ENCODE data around the gene DGKB. TPM values are rescaled to one million over a fixed set of nuclear protein-coding genes. Genes with fewer than 3 reads are reported as not detected.

The DGKB gene
- total RNA-seq, 1 donor from 2014 or later: not detected

DNA sequence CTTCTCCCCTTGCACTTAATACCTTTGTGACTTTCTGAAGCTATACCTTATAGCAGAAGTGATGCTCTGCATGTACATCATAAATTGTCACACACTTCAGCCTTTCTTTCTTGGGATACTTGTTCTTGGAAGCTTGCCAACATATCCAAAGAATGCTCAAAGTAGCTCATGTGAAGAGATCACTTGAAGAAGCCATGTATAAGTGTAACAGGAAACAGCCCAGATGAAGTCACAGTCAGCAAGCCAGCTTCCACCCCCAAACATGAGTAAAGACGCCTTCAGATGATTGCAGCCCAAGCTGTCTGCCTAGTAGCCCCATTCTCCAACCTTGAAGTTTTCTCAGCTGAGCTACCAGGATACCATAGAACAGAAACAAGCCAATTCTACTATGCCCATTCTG is 50.9 kb downstream of the DGKB start:
- Histone ChIP-seq H3K27me3 (no peaks in the 10 kb centered on the region), H3K36me3 (no peaks in the 10 kb centered on the region), H3K27ac (no peak overlapping the region), H3K4me1 (no peaks in the 10 kb centered on the region), H3K9me3 (no peaks in the 10 kb centered on the region), H3K4me3 (no peak overlapping the region)
- TF ChIP-seq, protein P1, sequence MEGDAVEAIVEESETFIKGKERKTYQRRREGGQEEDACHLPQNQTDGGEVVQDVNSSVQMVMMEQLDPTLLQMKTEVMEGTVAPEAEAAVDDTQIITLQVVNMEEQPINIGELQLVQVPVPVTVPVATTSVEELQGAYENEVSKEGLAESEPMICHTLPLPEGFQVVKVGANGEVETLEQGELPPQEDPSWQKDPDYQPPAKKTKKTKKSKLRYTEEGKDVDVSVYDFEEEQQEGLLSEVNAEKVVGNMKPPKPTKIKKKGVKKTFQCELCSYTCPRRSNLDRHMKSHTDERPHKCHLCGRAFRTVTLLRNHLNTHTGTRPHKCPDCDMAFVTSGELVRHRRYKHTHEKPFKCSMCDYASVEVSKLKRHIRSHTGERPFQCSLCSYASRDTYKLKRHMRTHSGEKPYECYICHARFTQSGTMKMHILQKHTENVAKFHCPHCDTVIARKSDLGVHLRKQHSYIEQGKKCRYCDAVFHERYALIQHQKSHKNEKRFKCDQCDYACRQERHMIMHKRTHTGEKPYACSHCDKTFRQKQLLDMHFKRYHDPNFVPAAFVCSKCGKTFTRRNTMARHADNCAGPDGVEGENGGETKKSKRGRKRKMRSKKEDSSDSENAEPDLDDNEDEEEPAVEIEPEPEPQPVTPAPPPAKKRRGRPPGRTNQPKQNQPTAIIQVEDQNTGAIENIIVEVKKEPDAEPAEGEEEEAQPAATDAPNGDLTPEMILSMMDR (IDR thresholded peaks at IDR 0.05): no peak
- intact Hi-C loops (cut with DNase I): no loop called here
- DNase-seq (ENCODE audit: low spot score in 2 of 2): no peak

DNA sequence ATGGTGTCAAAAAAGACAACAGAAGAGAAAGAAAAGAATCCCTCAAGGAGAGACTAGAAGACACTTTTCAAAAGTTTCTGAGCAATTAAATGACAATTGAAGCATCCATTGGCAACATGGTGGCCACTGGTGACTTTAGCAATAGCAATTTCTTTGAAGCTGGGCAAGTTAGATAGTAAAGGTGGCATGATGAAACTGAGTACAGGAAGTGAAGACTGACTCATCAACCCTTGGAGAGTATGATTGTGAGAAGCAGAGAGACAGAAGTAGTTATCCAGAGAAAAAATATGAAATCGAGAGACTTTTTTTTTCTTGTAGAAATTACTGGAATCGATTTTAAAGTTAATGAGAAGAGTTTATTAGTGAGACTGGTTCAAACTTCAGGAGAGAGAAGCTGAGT is 52.5 kb downstream of the DGKB start:
- no peaks in the 10 kb centered on the region for H3K4me1 ChIP-seq
- no peak for DNase-seq (ENCODE audit: low spot score in 2 of 2)
- H3K27ac ChIP-seq: no peak overlapping the region
- TF ChIP-seq, protein P1 (IDR thresholded peaks at IDR 0.05): no peak
- H3K9me3 ChIP-seq: no peaks in the 10 kb centered on the region
- intact Hi-C loops (cut with DNase I): no loop called here
- no peaks in the 10 kb centered on the region for H3K36me3 ChIP-seq
- H3K27me3 ChIP-seq: no peaks in the 10 kb centered on the region
- H3K4me3 ChIP-seq: no peak overlapping the region

DNA sequence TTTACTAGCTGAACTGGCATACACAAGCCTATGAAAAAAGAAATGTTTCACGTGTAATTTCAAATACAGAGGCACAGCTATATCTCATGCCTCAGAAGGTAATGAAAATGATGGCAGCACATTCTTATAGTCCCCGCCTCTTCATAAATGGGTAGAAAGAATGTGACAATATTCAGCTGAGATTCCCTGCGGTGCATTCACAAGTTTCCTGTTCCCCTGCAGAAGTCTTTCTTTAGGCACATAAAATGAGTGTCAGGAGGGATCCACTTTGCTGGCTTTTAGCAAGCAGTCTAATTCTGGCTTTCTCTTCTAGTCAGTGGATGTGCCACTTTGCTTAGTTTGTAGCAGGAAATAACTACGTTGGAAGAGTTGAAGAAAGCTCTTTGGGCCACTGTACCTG is 56.1 kb downstream of the DGKB start:
- H3K27me3 ChIP-seq: no peaks in the 10 kb centered on the region
- H3K9me3 ChIP-seq: no peaks in the 10 kb centered on the region
- intact Hi-C loops (cut with DNase I): no loop called here
- no peaks in the 10 kb centered on the region for H3K4me1 ChIP-seq
- TF ChIP-seq, protein P1 (IDR thresholded peaks at IDR 0.05): no peak
- no peak for DNase-seq (ENCODE audit: low spot score in 2 of 2)
- no peaks in the 10 kb centered on the region for H3K36me3 ChIP-seq
- H3K4me3 ChIP-seq: no peak overlapping the region
- no peak overlapping the region for H3K27ac ChIP-seq

DNA sequence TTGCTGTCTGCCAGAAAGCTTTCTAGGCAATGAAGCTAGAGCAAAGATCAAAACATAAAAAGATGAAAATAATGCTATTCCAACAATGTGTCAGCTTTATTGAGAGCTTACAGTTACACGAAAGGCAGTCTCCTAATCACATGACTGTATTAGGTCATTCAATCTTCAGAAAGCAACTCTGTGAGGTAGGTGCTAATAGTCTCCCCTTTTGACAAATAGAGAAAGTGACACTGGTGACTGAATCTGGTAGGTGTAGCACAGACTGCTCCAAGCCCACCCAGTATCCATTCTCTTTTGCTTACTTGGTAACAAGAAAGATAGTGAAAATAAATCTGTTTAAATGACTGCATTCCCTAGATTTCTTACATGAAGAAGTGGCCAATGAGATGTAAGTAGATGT is 58.8 kb downstream of the DGKB start:
- no peak for DNase-seq (ENCODE audit: low spot score in 2 of 2)
- H3K36me3 ChIP-seq: no peaks in the 10 kb centered on the region
- intact Hi-C loops (cut with DNase I): no loop called here
- no peaks in the 10 kb centered on the region for H3K4me1 ChIP-seq
- H3K9me3 ChIP-seq: no peaks in the 10 kb centered on the region
- no peak overlapping the region for H3K27ac ChIP-seq
- H3K27me3 ChIP-seq: no peaks in the 10 kb centered on the region
- H3K4me3 ChIP-seq: no peak overlapping the region
- TF ChIP-seq, protein P1 (IDR thresholded peaks at IDR 0.05): no peak

DNA sequence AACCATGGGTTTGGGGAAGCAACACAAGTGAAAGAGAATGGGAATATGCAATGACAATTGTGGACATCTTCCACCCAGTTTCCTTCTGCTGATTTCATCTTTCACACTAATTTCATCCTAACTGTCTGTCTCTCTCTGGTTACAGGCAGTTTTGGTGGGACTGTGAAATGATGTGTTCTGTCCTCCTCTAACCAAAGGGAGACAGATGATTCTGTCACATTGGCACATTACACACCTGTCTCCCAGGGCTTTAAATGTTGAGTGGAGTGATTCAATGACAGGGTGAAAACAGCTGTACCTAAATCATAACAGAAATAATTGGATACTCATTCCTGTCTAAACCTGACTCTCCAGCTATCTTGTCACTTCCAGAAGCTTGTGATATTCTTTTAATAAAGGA is 60.0 kb downstream of the DGKB start:
- H3K27me3 ChIP-seq: no peaks in the 10 kb centered on the region
- TF ChIP-seq, protein P1 (IDR thresholded peaks at IDR 0.05): no peak
- H3K9me3 ChIP-seq: no peaks in the 10 kb centered on the region

DNA sequence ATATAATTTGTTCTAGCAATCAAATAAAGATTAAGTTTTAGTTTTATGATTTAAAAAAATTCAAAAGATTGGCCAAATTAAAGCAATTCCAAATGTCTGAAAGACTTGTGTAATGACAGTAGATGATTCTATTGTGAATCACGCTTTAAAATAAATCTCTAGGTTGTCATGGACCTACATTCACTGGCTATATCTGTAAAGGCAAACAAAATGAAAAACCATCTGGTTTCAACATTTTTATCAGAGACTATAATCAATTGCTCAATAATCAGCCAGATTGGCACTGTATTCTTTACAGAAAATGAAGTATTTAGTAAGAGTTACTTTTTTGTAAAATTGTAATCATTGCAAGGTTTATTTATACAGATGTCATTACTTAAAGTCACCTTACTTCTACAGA is 60.7 kb downstream of the DGKB start:
- H3K27me3 ChIP-seq: no peaks in the 10 kb centered on the region
- no peaks in the 10 kb centered on the region for H3K36me3 ChIP-seq
- no peak overlapping the region for H3K27ac ChIP-seq
- H3K4me1 ChIP-seq: no peaks in the 10 kb centered on the region
- H3K9me3 ChIP-seq: no peaks in the 10 kb centered on the region
- TF ChIP-seq, protein P1 (IDR thresholded peaks at IDR 0.05): no peak
- no peak overlapping the region for H3K4me3 ChIP-seq
- DNase-seq (ENCODE audit: low spot score in 2 of 2): no peak
- intact Hi-C loops (cut with DNase I): no loop called here

More for the DNA sequence above, 60.0 kb downstream of the DGKB start:
- H3K36me3 ChIP-seq: no peaks in the 10 kb centered on the region
- H3K27ac ChIP-seq: no peak overlapping the region
- H3K4me1 ChIP-seq: no peaks in the 10 kb centered on the region
- no peak for DNase-seq (ENCODE audit: low spot score in 2 of 2)
- intact Hi-C loops (cut with DNase I): no loop called here
- H3K4me3 ChIP-seq: no peak overlapping the region

Measured in ascending aorta (tissue), 2 donors.